Large intestine (tissue), 3 donors: ENCODE measurements around the gene SDK1. TPM values are rescaled to one million over a fixed set of nuclear protein-coding genes. Genes with fewer than 3 reads are reported as not detected.
"Not testable (repeated sequence)": the region's sequence is repeated elsewhere in the genome, so short reads cannot be mapped to it uniquely, and the experiment has no call there.

ENCODE experiments used
- DNase-seq, 2 donors: peaks; one replicate each; pipeline versions ENCODE4 v3.0.0 to v3.0.0-alpha.2; 2013
- H3K27ac ChIP-seq: one replicate; pipeline ENCODE4 v1.5.1; 2013; ENCODE audit warnings: low read length
- H3K27me3 ChIP-seq: 2 replicates; pipeline ENCODE4 v1.6.1; 2013; ENCODE audit warnings: low read length; ENCODE audit not compliant: control insufficient read depth, insufficient read depth
- H3K36me3 ChIP-seq: 2 replicates; pipeline ENCODE4 v1.6.1; 2013; ENCODE audit warnings: low read length; ENCODE audit not compliant: control insufficient read depth, insufficient read depth
- H3K4me1 ChIP-seq: one replicate; pipeline ENCODE4 v1.6.1; 2013; ENCODE audit warnings: low read length; ENCODE audit not compliant: control insufficient read depth, insufficient read depth
- H3K4me3 ChIP-seq: one replicate; pipeline ENCODE4 v1.5.1; 2013; ENCODE audit warnings: low read length
- H3K9me3 ChIP-seq: one replicate; pipeline ENCODE4 v1.6.1; 2013; ENCODE audit warnings: mild to moderate bottlenecking, low read depth, low read length, moderate library complexity; ENCODE audit not compliant: control insufficient read depth
- WGBS: methylation state at CpG from one replicate; pipeline ENCODE4 v1.1.5; 2013; ENCODE audit warnings: low lambda C conversion rate; ENCODE audit not compliant: insufficient coverage; 5-methylcytosine and 5-hydroxymethylcytosine counted together
- polyA plus RNA-seq: library from polyadenylated mRNA; unstranded; fragments of 120-200 nt; gene quantifications from one replicate; pipeline ENCODE4 v1.2.1, GENCODE V29; 2013

SDK1 gene
- polyA plus RNA-seq, 1 donor: 6.4 TPM

GRCh38 chr7:4217126-4217660 lies 916.1 kb downstream of the SDK1 start:
- H3K4me3 ChIP-seq, H3K4me1 ChIP-seq, H3K27ac ChIP-seq, H3K27me3 ChIP-seq, H3K9me3 ChIP-seq, H3K36me3 ChIP-seq, DNase-seq: not testable (repeated sequence)
- no CpG with 5 or more reads among the region's 29 CpGs for WGBS

DNA sequence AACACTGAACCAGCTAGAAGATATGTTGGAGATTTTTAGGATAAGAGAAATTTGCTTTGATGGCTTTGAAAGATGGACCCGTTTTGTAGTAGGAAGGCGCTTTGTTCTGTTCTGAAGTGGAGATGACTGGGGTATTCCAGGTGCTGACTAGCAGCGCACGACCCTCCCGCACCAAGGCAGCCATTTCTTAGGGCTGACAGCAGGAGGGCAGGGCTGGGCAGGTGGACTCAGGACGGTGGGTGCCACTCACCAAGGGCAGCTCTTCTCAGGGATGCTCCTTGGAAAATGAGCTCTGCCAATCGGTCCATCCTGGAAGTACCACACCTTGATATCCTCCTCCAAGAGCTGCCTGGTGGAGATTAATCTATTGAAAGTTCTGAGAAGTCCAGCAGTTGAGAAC lies 917.4 kb downstream of the SDK1 start:
- WGBS: no CpG with 5 or more reads among the region's 7 CpGs
- Histone ChIP-seq H3K27ac (no peak overlapping the region), H3K9me3 (no peaks in the 10 kb centered on the region), H3K27me3 (no peaks in the 10 kb centered on the region), H3K4me1 (no peaks in the 10 kb centered on the region), H3K36me3 (no peaks in the 10 kb centered on the region), H3K4me3 (no peak overlapping the region)
- DNase-seq: no peak

GRCh38 chr7:4220011-4220410 lies 919.0 kb downstream of the SDK1 start:
- Histone ChIP-seq H3K27ac (no peak overlapping the region), H3K36me3 (no peaks in the 10 kb centered on the region), H3K27me3 (no peaks in the 10 kb centered on the region), H3K4me1 (no peaks in the 10 kb centered on the region), H3K9me3 (no peaks in the 10 kb centered on the region), H3K4me3 (no peak overlapping the region)
- no CpG with 5 or more reads among the region's 15 CpGs for WGBS
- DNase-seq: no peak

GRCh38 chr7:4221043-4221442 lies 920.0 kb downstream of the SDK1 start:
- Histone ChIP-seq H3K4me1 (no peaks in the 10 kb centered on the region), H3K9me3 (no peaks in the 10 kb centered on the region), H3K36me3 (no peaks in the 10 kb centered on the region), H3K4me3 (no peak overlapping the region), H3K27me3 (no peaks in the 10 kb centered on the region), H3K27ac (no peak overlapping the region)
- no peak for DNase-seq
- no CpG with 5 or more reads among the region's 21 CpGs for WGBS

DNA sequence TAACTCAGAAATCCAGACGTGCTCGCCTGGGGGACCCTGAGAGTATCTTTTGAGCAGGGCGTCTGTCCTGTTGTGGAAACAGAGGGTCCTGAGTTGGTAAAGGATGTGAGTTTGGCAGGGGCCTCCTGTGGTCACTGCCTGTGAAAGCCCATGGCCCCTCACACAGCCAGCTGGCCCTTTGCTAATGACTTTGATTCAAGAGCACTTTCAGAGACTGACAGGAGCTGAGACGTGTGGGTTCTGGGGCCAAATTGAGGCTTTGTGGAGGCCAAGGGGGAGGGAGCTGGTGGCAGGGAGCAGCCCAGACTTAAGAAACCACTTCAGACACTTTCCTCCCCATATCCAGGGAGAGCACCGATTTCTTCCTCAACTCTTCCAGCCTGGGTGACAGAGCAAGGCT lies 921.6 kb downstream of the SDK1 start:
- H3K9me3 ChIP-seq: no peaks in the 10 kb centered on the region
- no peaks in the 10 kb centered on the region for H3K27me3 ChIP-seq
- H3K4me3 ChIP-seq: no peak overlapping the region
- no CpG with 5 or more reads among the region's 5 CpGs for WGBS
- no peak overlapping the region for H3K27ac ChIP-seq
- H3K36me3 ChIP-seq: no peaks in the 10 kb centered on the region
- no peak for DNase-seq
- H3K4me1 ChIP-seq: no peaks in the 10 kb centered on the region

DNA sequence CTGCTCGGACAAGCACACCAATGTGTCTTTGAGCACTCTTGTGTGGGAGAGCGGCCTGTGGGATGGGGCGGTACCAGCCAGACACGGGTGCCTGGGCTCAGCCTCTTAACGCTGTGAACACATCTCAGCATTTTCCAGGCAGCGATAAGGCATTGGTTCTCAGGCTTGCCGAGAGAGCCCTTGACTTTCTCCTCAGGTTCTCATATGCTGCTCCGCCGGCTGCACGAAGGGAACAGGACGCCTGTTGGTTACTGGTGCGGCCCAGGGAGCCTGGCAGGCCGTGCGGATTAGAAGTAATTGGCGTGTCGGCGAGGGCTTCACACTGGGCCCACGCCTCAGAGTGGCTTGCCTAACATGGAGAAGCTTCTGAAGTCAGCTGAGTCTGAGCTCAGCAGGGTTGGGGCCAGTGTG lies 924.3 kb downstream of the SDK1 start:
- no peaks in the 10 kb centered on the region for H3K27me3 ChIP-seq
- H3K9me3 ChIP-seq: no peaks in the 10 kb centered on the region
- H3K36me3 ChIP-seq: no peaks in the 10 kb centered on the region
- no peak overlapping the region for H3K27ac ChIP-seq
- H3K4me1 ChIP-seq: no peaks in the 10 kb centered on the region
- no CpG with 5 or more reads among the region's 18 CpGs for WGBS
- no peak for DNase-seq
- H3K4me3 ChIP-seq: no peak overlapping the region

- Histone ChIP-seq H3K36me3 (no peaks in the 10 kb centered on the region), H3K4me1 (no peaks in the 10 kb centered on the region), H3K27ac (no peak overlapping the region), H3K9me3 (no peaks in the 10 kb centered on the region), H3K4me3 (no peak overlapping the region), H3K27me3 (no peaks in the 10 kb centered on the region)
- no peak for DNase-seq
- 92% methylated on average over 2 of the region's 21 CpGs for WGBS
These were observed 925.0 kb downstream of the SDK1 start for GRCh38 chr7:4225881-4226523.

DNA sequence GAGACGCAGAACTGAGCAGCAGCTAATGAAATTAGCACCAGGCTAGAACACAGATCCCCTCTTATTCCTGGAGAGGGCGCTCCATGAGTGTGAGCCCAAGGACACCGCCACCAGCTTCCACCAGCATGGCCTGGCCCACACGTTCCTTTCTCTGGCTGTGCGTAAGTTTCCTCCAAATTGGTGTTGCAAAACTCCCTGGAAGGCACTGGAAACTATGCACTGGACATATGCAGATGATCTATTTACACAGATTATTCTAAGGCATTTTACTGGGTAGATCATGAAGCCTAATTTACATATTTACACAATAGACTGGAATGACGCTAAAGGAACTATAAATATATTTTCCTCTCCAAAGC lies 925.5 kb downstream of the SDK1 start:
- DNase-seq: no peak
- WGBS: 88% methylated on average over 1 of the region's 6 CpGs
- Histone ChIP-seq H3K4me1 (no peaks in the 10 kb centered on the region), H3K9me3 (no peaks in the 10 kb centered on the region), H3K27ac (no peak overlapping the region), H3K27me3 (no peaks in the 10 kb centered on the region), H3K36me3 (no peaks in the 10 kb centered on the region), H3K4me3 (no peak overlapping the region)

- Histone ChIP-seq H3K4me1 (no peaks in the 10 kb centered on the region), H3K27me3 (no peaks in the 10 kb centered on the region), H3K27ac (no peak overlapping the region), H3K4me3 (no peak overlapping the region), H3K9me3 (no peaks in the 10 kb centered on the region), H3K36me3 (no peaks in the 10 kb centered on the region)
- WGBS: 89% methylated on average over 3 of the region's 22 CpGs
- no peak for DNase-seq
These were observed 926.3 kb downstream of the SDK1 start for GRCh38 chr7:4227105-4228010.

- Histone ChIP-seq H3K9me3 (no peaks in the 10 kb centered on the region), H3K27ac (no peak overlapping the region), H3K4me3 (no peak overlapping the region), H3K27me3 (no peaks in the 10 kb centered on the region), H3K4me1 (peaks cover 12% of the 10 kb centered on the region), H3K36me3 (no peaks in the 10 kb centered on the region)
- DNase-seq: no peak
These were observed 929.3 kb downstream of the SDK1 start for GRCh38 chr7:4230352-4230751.
